Activated T-cell treated with anti-CD3 and anti-CD28 coated beads, Interleukin-2, amount 50 U/mL, for 48 hours (primary cell): ENCODE data around the gene ARRDC1.
"Not testable (repeated sequence)": the region's sequence is repeated elsewhere in the genome, so short reads cannot be mapped to it uniquely, and the experiment has no call there.

Experiments
- DNase-seq, 2 experiments: peaks; one replicate each; pipeline ENCODE4 v3.0.0-alpha.2; 2020

The ARRDC1 gene

GRCh38 chr9:137613738-137614523 is 8.4 kb downstream of the ARRDC1 start:
- no peak for DNase-seq

- no peak for DNase-seq
Measured at GRCh38 chr9:137614631-137615386, 9.3 kb downstream of the ARRDC1 start.

DNA sequence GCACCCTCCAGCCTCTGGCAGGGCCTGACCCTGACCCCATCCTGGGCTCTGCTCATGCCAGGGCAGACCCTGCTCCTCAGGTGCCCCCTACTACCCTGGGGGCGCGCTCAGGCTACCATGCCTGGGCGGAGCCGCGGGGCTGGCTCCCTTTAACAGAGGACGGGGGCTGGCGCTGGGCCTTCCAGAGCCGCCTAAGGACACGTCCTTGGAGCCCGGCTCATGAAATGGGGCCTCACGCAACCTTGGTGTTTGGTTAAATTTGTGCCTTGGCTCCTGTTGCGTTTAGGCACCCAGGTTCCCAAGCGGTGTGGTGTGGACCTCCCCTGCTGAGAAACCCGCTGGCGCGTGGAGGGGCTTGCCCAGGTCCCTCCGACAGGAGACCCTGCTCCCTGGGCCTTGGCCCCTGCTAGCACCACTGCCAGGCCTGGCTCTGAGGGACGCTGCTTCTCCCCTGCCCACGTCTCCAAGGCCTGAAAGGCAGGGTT is 9.9 kb downstream of the ARRDC1 start:
- no peak for DNase-seq

- peak; percentile 93 to 94 for DNase-seq
Measured at GRCh38 chr9:137618105-137619067, 12.9 kb downstream of the ARRDC1 start, which contains the start of gene EHMT1. EHMT1 (plus strand) TSS chr9:137619005; CDS start chr9:137619029, 24 bp downstream.

GRCh38 chr9:137619240-137620047 is 14.0 kb downstream of the ARRDC1 start:
- DNase-seq = peak; percentile 53 to 61

DNA sequence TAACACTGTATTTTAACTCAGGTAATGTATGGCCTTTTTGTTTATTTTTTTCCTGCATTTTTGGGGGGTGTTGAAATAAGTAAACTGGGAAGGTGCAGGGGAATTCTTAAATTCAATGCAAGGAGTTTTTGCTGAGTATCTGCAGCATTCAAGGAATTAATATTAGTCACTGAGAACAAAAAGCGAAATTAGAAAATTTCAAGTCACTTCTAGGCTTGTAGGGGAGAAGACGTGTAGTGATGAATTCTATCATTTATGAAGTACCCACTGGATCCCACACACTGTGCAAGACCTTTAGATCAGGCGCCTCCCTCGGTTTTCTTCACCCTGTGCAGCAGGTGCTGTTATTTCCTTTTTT is 14.5 kb downstream of the ARRDC1 start:
- no peak for DNase-seq

DNA sequence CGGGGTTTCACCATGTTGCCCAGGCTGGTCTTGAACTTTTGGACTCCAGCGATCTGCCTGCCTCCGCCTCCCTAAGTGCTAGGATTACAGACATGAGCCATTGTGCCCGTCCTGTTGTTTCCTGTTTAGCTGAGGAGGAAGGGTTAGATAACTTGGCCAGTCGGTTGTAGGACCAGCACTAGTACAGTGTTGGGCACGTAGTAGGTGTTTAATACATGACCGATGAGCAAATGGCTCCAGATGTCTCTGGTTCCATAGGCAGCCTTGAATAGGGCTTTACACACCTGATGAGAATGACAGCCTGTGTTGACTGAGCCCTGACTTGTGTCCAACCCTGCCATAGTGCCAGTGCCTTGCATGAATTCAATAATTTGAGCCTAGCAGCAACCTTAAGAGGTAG is 15.1 kb downstream of the ARRDC1 start:
- no peak for DNase-seq

GRCh38 chr9:137621131-137621757 is 15.8 kb downstream of the ARRDC1 start:
- DNase-seq = peak in 1 of 2 experiments; percentile 48

DNA sequence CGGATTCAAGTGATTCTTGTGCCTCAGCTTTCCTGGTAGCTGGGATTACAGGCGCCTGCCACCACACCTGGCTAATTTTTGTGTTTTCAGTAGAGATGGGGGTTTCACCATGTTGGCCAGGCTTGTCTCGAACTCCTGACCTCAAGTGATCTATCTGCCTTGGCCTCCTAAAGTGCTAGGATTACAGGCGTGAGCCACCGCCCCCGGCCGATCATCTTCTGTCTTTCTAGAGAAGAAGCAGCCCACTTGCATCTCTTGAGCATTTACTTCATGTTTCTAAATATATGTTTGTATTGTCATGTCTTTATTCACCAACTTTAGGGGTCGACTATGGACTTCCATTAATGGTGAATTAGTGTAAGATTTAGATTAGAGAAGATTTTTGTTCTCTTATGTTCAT is 16.7 kb downstream of the ARRDC1 start:
- DNase-seq = not testable (repeated sequence)

GRCh38 chr9:137626464-137626863 is 21.0 kb downstream of the ARRDC1 start:
- DNase-seq = no peak

GRCh38 chr9:137627406-137627805 is 21.9 kb downstream of the ARRDC1 start:
- not testable (repeated sequence) for DNase-seq

DNA sequence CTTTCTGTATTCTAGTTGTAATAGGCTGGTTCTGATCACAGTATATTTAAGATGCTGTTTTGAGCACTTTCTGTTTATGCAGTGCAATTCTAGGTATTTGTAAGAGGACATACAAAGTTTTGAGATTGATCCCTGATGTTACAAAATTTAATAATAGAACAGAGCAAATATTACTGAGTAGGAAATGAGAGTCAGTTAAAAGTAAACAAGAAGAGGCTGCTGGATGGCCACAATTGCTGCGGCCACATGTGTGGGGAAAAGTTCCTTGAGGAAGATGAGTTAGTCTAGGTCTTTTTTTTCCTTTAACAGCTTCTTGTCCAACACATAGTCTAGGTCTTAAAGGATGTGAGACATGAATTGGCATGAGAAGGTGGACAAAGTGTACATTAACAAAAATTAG is 24.6 kb downstream of the ARRDC1 start:
- DNase-seq = no peak

GRCh38 chr9:137630679-137631078 is 25.2 kb downstream of the ARRDC1 start:
- DNase-seq = no peak

DNA sequence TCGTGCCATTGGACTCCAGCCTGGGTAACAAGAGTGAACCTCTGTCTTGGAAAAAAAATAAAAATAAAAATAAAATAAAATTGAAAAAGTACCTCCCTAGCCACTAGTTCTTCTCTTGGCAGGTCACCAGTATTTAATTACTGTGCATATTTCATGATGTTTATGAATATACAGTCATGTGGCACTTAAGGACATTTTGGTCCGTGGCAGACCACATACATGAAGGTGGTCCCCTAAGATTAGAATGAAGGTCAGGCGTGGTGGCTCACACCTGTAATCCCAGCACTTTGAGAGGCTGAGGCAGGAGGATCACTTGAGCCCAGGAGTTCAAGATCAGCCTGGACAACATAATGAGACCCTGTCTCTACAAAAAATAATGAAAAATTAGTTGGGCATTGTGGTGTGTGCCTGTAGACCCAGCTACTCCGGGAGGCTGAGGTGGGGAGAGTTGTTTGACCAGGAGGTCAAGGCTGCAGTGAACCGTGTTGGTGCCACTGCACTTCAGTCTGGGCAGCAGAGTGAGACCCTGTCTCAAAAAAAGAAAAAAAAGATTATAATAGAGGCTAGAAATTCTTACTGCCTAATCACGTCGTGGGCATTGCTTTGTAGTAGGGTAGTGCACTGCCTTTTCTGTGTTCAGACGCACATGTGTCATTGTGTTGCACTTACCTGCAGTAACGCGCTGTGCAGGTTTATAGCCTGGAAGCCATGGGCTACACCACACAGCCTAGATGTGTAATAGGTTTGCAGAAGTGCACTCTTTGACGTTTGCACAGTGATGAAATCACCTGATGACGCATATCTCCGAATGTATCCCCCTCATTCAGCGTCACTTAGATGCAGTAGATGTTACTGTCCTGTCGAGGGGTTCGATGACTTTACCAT is 26.1 kb downstream of the ARRDC1 start:
- DNase-seq = no peak

DNA sequence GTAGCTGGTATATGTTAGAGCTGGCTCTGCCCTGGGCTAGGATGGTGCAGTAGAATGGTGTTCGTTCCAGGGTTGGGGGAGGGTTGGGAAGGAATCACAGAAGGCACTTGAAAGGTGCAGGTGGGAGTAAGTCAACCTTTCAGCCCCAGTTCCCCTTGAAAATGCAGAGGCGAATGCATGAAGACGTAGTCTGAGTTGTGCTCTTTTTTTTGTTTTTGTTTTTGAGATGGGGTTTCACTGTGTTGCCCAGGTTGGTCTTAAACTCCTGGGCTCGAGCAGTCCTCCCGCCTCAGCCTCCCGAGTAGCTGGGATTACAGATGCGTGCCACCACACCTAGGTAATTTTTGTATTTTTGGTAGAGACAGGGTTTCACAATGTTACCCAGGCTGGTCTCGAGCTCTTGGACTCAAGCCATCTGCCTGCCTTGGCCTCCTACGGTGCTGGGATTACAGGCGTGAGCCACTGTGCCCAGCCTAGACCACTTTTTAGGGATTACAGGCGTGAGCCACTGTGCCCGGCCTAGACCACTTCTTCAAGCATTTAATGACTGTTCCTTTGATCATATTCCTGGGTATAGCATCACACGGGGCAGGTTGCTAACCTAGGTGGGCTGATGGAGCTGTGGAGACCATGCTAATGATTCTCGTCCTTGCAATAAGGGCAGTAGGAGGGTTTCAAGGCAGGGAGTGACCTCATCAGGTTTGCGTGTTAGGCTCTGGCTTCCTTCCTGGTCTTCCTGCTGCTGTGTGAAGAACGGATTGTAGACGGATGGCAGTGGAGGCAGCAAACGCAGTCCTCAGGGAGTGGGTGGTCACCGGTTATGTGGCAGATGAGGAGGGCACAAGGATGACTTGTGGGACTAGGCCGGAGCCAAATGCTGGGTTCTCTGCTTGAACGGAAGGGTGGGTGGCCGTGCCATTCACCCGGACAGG is 27.0 kb downstream of the ARRDC1 start:
- DNase-seq = no peak

DNA sequence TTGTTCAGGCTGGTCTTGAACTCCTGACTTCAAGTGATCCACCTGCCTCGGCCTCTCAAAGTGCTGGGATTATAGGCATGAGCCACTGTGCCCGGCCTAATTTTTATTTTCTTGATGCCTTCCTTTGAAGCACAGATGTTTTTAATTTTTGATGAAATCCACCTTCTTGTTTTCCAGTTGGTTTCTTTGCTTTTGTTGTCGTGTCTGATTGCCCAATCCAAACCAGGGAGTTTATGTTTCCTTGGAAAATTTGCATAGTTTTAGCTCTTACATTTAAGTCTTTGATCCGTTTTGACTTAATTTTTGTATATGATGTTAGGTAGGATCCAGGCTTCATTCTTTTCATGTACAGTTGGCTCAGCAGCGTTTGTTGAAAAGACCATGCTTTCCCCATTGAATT is 28.5 kb downstream of the ARRDC1 start:
- DNase-seq = no peak

GRCh38 chr9:137638680-137639079 is 33.2 kb downstream of the ARRDC1 start:
- no peak for DNase-seq

DNA sequence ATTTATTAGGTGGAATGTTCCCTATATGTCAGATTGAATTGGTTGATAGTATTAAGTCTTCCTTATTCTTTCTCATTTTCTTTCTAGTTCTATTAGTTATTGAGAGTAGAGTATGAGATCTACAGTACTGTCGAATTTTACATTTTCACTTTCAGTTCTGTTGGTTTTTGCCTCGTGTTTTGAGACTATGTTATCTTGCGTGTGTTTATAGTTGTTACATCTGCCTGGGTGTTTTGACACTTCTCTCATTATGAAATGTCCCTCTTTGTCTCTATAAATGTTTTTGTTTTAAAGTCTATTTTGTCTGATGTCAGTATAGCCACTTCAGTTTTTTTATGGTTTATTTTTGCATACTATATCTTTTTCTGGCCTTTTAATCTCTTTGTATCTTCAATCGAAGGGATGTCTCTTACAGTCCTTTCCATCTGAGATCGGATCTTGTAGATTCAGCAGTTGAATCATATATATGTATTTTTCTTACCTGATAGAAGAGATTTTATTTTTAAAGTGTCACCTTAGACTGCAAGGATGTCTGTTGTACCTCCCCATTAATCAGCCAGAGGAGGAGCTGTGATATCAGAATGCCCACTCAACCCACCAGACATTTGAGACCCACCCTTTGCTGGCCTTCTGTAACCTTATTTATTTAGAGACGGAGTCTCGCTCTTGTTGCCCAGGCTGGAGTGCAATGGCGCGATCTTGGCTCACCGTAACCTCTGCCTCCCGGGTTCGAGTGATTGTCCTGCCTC is 34.0 kb downstream of the ARRDC1 start:
- DNase-seq = no peak
